HG03432 (cell line): ENCODE measurements around the gene NR3C2.

Source experiments
- ATAC-seq: cut with Tn5 transposase; IDR thresholded peaks from one replicate; pipeline ENCODE4 v1.9.1; 2021; ENCODE audit warnings: mild to moderate bottlenecking, moderate library complexity; ENCODE audit not compliant: unreplicated experiment

NR3C2 gene

GRCh38 chr4:148266921-148267320 is 175.3 kb downstream of the NR3C2 start:
- ATAC-seq = no peak

GRCh38 chr4:148266240-148266639 is 176.0 kb downstream of the NR3C2 start:
- ATAC-seq = no peak

GRCh38 chr4:148265627-148266026 is 176.6 kb downstream of the NR3C2 start:
- ATAC-seq = no peak

- ATAC-seq = no peak
Observed at GRCh38 chr4:148263802-148264201, 178.4 kb downstream of the NR3C2 start.

- no peak for ATAC-seq
Observed at GRCh38 chr4:148263127-148263526, 179.1 kb downstream of the NR3C2 start.

GRCh38 chr4:148261848-148262247 is 180.4 kb downstream of the NR3C2 start:
- no peak for ATAC-seq

- no peak for ATAC-seq
Observed at GRCh38 chr4:148259841-148260240, 182.4 kb downstream of the NR3C2 start.

GRCh38 chr4:148258535-148258934 is 183.7 kb downstream of the NR3C2 start:
- no peak for ATAC-seq

GRCh38 chr4:148255344-148255720 is 186.9 kb downstream of the NR3C2 start:
- ATAC-seq = no peak

- ATAC-seq = no peak
Observed at GRCh38 chr4:148254621-148255343, 187.4 kb downstream of the NR3C2 start.

- ATAC-seq = no peak
Observed at GRCh38 chr4:148253768-148254167, 188.4 kb downstream of the NR3C2 start.

GRCh38 chr4:148248824-148249223 is 193.4 kb downstream of the NR3C2 start:
- no peak for ATAC-seq

- ATAC-seq = no peak
Observed at GRCh38 chr4:148245015-148245414, 197.2 kb downstream of the NR3C2 start.

- ATAC-seq = no peak
Observed at GRCh38 chr4:148243837-148244236, 198.4 kb downstream of the NR3C2 start.

- ATAC-seq = no peak
Observed at GRCh38 chr4:148240241-148240640, 202.0 kb downstream of the NR3C2 start.

GRCh38 chr4:148239494-148239985 is 202.7 kb downstream of the NR3C2 start:
- no peak for ATAC-seq

GRCh38 chr4:148238811-148239493 is 203.3 kb downstream of the NR3C2 start:
- ATAC-seq = no peak

GRCh38 chr4:148238086-148238485 is 204.1 kb downstream of the NR3C2 start:
- ATAC-seq = no peak

- no peak for ATAC-seq
Observed at GRCh38 chr4:148235809-148236208, 206.4 kb downstream of the NR3C2 start.

GRCh38 chr4:148229798-148230197 is 212.4 kb downstream of the NR3C2 start:
- ATAC-seq = no peak

- no peak for ATAC-seq
Observed at GRCh38 chr4:148229028-148229427, 213.2 kb downstream of the NR3C2 start.

GRCh38 chr4:148227147-148227546 is 215.1 kb downstream of the NR3C2 start:
- ATAC-seq = no peak
